Gastroesophageal sphincter (tissue), 4 donors: Measurements from ENCODE around the gene CNBP. TPM values are rescaled to one million over a fixed set of nuclear protein-coding genes. Genes with fewer than 3 reads are reported as not detected.

ENCODE experiments used
- ATAC-seq: fragments of 150-250 bp; one replicate; pipeline ENCODE4 v1.9.1; 2016; ENCODE audit warnings: mild to moderate bottlenecking, moderate library complexity
- H3K27ac ChIP-seq, 4 donors: fragments of 200-600 bp; sonication (generic) in 3 of 4; 1 replicate in 3 of 4; 2 replicates in 1 of 4; pipeline ENCODE4 v1.5.1; 2016 to 2019
- H3K27me3 ChIP-seq: fragments of 200-600 bp; sonication (generic); one replicate; pipeline ENCODE4 v1.5.1; 2019
- H3K36me3 ChIP-seq, 2 donors: fragments of 200-600 bp; sonication (generic); one replicate each; pipeline ENCODE4 v1.5.1; 2019; ENCODE audit warnings: control low read depth in 1 of 2
- H3K4me1 ChIP-seq, 3 donors: fragments of 200-600 bp; sonication (generic); 1 replicate in 2 of 3; 2 replicates in 1 of 3; pipeline ENCODE4 v1.5.1; 2016 to 2019; ENCODE audit warnings: control low read depth in 2 of 3
- H3K4me3 ChIP-seq, 2 donors: fragments of 200-600 bp; sonication (generic); one replicate each; pipeline ENCODE4 v1.5.1; 2019; ENCODE audit warnings: mild to moderate bottlenecking in 1 of 2, moderate library complexity in 1 of 2
- H3K9me3 ChIP-seq, 3 donors: fragments of 200-600 bp; sonication (generic); one replicate each; pipeline ENCODE4 v1.5.1; 2017 to 2019; ENCODE audit warnings: control low read depth in 2 of 3
- EP300 ChIP-seq: sonication (generic); formaldehyde crosslinking; IDR thresholded peaks from one replicate; pipeline ENCODE4 v1.6.1; 2017; ENCODE audit warnings: antibody characterized with exemption, mild to moderate bottlenecking
- POLR2A ChIP-seq, 2 donors: fragments of 450-650 bp; IDR thresholded peaks; one replicate each; pipeline ENCODE4 v1.6.1; 2017; ENCODE audit warnings: antibody characterized with exemption in 2 of 2, mild to moderate bottlenecking in 2 of 2, moderate library complexity in 1 of 2
- POLR2AphosphoS5 ChIP-seq: sonication (generic); formaldehyde crosslinking; IDR thresholded peaks from one replicate; pipeline ENCODE4 v1.6.1; 2017; ENCODE audit warnings: antibody characterized with exemption
- WGBS, 2 donors: methylation state at CpG; one replicate each; pipeline ENCODE4 v1.1.5; 2018; ENCODE audit warnings: low coverage in 1 of 2; 5-methylcytosine and 5-hydroxymethylcytosine counted together
- total RNA-seq, 4 donors: library from RNA; depleted of rRNA; stranded (reverse); fragments of >200 nt; gene quantifications; one replicate each; pipeline ENCODE4 v1.1.0, GENCODE V29; 2016
- TF ChIP-seq, protein P1 (sequence below), 4 experiments: fragments of 200-600 bp in 2 of 4; fragments of 450-650 bp in 2 of 4; sonication (generic) in 1 of 4; IDR thresholded peaks; one replicate each; pipeline ENCODE4 v1.5.1; 2017 to 2019; ENCODE audit warnings: antibody characterized with exemption in 4 of 4, mild to moderate bottlenecking in 2 of 4, moderate library complexity in 2 of 4

Gene CNBP
- total RNA-seq, 4 donors from 2014 or later: 420 to 667 (median 590) TPM

DNA sequence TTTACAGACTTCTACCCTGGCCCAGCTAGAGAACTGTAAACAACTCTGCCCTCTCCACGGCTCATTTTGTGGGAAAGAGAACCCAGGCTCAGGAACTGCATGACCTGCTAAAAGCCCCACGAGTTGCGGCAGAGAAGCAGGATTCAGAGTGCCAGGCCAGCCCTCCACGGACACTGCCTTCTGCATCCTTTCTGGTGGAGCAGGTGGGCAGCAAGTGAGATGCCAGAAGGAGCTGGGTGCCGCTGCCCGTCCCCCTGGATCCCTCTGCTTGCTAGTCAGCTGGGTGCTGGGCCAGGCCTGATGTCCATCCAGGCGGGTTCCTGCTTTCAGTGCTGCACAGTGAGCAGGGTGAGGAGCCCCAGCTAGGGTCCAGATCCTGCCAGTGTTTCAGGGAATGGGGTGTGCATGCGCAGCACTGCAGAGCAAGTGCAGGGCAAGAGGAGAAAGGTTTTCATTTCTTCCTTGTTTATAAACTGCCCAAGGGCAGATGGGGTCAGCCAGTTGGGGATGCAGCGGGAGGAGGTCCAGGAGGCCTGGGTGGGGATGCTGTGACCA, 56.9 kb downstream of the CNBP start:
- no peaks in the 10 kb centered on the region for H3K27me3 ChIP-seq
- peaks cover 0 to 62% of the 10 kb centered on the region in 2 donors for H3K36me3 ChIP-seq
- no peak for TF ChIP-seq EP300
- no peak for TF ChIP-seq POLR2AphosphoS5
- TF ChIP-seq, protein P1, sequence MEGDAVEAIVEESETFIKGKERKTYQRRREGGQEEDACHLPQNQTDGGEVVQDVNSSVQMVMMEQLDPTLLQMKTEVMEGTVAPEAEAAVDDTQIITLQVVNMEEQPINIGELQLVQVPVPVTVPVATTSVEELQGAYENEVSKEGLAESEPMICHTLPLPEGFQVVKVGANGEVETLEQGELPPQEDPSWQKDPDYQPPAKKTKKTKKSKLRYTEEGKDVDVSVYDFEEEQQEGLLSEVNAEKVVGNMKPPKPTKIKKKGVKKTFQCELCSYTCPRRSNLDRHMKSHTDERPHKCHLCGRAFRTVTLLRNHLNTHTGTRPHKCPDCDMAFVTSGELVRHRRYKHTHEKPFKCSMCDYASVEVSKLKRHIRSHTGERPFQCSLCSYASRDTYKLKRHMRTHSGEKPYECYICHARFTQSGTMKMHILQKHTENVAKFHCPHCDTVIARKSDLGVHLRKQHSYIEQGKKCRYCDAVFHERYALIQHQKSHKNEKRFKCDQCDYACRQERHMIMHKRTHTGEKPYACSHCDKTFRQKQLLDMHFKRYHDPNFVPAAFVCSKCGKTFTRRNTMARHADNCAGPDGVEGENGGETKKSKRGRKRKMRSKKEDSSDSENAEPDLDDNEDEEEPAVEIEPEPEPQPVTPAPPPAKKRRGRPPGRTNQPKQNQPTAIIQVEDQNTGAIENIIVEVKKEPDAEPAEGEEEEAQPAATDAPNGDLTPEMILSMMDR (IDR thresholded peaks at IDR 0.05): no peak
- no peak for TF ChIP-seq POLR2A (IDR thresholded peaks at IDR 0.05)
- no peaks in the 10 kb centered on the region for H3K9me3 ChIP-seq
- peaks cover 0 to 12% (median 0%) of the 10 kb centered on the region in 3 donors for H3K4me1 ChIP-seq
- no peak overlapping the region for H3K4me3 ChIP-seq
- ATAC-seq: no peak
- H3K27ac ChIP-seq: peak overlapping the region in 2 of 4 donors; percentile 9 to 26
- WGBS, 2 donors: 50 to 100% methylated on average over 1 of the region's 9 CpGs

DNA sequence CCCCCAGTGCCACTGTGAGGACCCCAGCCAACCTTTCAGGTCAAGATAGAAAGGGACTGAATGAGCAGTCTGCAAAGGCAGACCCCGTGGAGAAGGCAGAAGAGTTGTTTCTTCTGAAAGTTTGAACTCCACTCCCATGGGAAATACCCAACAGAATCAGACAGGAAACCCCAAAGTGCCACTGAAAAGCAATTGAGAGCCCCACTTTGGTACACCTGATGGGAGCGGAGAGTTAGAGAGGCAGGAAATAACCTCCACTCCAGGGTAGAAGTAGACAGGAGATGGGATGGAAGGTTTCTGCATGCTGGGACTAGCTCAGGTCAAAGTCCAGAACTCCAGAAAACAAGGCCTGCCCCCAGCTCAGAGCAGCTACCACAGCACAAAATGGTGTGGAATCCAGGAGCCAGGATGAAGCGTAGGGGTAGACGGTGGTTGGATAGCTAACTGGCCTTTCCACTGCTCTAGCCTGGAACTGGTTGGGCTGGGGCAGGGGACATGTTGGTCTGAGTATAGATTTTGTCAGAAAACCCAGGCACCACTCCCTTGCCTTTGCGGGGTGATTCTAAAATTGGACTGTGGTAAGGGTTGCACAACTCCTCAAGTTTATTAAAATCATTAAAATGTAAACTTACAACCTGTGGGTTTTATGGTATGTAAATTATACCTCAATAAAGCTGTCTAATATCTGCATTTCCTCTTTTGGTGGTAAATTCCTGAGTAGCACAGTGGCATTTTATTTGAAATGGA, 60.2 kb downstream of the CNBP start:
- H3K27ac ChIP-seq: peak overlapping the region in 3 of 4 donors; percentile 92 to 96 (median 94)
- no peak for ATAC-seq
- 47 to 63% methylated on average over 3 to 4 of the region's 5 CpGs for WGBS, 2 donors
- peaks cover 3 to 32% (median 14%) of the 10 kb centered on the region in 3 donors for H3K4me1 ChIP-seq
- H3K27me3 ChIP-seq: no peaks in the 10 kb centered on the region
- peaks cover 0 to 33% of the 10 kb centered on the region in 2 donors for H3K36me3 ChIP-seq
- no peak overlapping the region for H3K4me3 ChIP-seq
- no peak for TF ChIP-seq EP300
- TF ChIP-seq, protein P1 (IDR thresholded peaks at IDR 0.05): no peak
- no peak for TF ChIP-seq POLR2A (IDR thresholded peaks at IDR 0.05)
- no peak for TF ChIP-seq POLR2AphosphoS5
- H3K9me3 ChIP-seq: no peaks in the 10 kb centered on the region

DNA sequence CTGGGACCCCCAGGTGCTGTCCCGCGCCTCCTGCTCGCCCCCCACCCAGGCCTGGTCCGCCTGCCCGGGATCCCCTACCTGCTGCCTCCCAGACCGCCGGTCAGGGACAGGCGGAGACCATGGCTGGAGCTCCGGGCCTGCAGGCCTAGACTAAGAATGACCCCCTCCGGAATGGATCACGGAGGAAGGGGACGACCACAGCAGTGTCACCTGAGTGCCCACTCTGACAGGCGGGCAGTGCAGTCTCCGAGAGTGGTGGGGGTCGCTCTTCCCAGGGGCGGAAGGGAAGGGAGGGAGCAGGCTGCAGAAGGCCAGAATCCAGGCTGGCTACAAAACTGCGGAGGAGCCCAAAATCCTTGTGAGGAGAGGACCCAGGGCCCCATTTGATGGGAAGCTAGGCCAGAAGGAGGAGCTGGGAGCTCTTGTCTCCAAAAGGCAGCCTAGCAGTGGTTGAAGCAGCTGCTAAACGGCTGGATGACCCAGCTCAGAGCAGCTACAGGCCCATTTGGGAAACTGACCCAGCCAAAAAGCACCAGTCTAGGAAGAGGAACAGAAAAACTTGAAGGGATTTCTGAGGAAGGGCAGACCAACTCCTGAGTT, 61.2 kb downstream of the CNBP start:
- Histone ChIP-seq H3K27ac (peak overlapping the region; percentile 56 to 96 (median 93)), H3K9me3 (no peaks in the 10 kb centered on the region), H3K27me3 (no peaks in the 10 kb centered on the region), H3K4me1 (peaks cover 3 to 38% (median 14%) of the 10 kb centered on the region in 3 donors), H3K36me3 (peaks cover 0 to 23% of the 10 kb centered on the region in 2 donors), H3K4me3 (peak overlapping the region; percentile 71 to 94)
- WGBS, 2 donors: 20% methylated on average over 2 of the region's 18 CpGs; no CpG with 5 or more reads in 1 of the 2 donors
- TF ChIP-seq, protein P1 (IDR thresholded peaks at IDR 0.05): no peak
- no peak for TF ChIP-seq POLR2A (IDR thresholded peaks at IDR 0.05)
- no peak for TF ChIP-seq POLR2AphosphoS5
- TF ChIP-seq EP300: no peak
- ATAC-seq: no peak

DNA sequence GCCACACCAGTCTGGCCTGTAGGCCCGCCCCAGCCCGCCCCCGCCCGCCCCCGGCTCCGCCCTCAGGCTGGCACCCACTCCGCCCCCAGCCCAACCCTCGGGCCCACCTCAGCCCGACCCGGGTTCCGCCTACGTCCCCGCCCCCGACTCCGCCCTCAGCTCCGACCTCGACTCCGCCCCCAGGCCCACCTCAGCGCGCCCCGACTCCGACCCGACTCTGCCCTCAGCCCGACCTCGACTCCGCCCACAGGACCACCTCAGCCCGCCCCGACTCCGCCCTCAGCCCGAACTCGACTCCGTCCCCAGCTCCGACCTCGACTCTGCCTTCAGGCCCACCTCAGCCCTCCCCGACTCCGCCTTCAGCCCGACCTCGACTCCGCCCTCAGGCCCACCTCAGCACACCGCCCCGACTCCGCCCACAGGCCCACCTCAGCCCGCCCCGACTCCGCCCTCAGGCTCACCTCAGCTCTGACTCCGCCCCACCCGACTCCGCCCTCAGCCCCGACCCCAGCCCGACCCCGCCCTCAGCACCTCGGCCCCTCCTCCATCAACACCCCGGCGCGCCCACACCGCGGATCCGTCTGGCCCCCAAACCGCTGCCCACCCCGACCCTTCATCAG, 61.8 kb downstream of the CNBP start, which contains the start of gene RAB43:
Gene RAB43 (minus strand): TSS at position 13 of the 620 bp plus-strand sequence. CDS start 315 bp downstream, outside the sequence.
- Histone ChIP-seq H3K27ac (peak within 1 kb of the TSS; percentile 80 to 96 (median 93)), H3K27me3 (no peaks in the 10 kb centered on the region), H3K9me3 (no peaks in the 10 kb centered on the region), H3K4me3 (peak within 1 kb of the TSS; percentile 71 to 94), H3K36me3 (peaks cover 0 to 17% of the 10 kb centered on the region in 2 donors), H3K4me1 (peaks cover 3 to 41% (median 14%) of the 10 kb centered on the region in 3 donors)
- TF ChIP-seq POLR2AphosphoS5: no peak
- TF ChIP-seq POLR2A (IDR thresholded peaks at IDR 0.05): no peak
- TF ChIP-seq, protein P1 (IDR thresholded peaks at IDR 0.05): no peak
- no peak for TF ChIP-seq EP300
- 7% methylated on average over 2 of the region's 60 CpGs; no CpG with 5 or more reads in 1 of the 2 donors for WGBS, 2 donors
- ATAC-seq: peak; percentile 82
